ENCODE data around the gene ZSWIM5.

The ZSWIM5 gene

GRCh38 chr1:45026446-45026845 is 180.0 kb downstream of the ZSWIM5 start:
- no peak for TF ChIP-seq CTCF (IDR thresholded peaks at IDR 0.05; ENCODE audit: low read depth, low read length)
- DNase-seq (ENCODE audit: low read depth in 2 of 2) = peak; percentile 5 to 8
- H3K4me3 ChIP-seq (replicated peaks in 1 of 2; ENCODE audit: low read depth in 2 of 2, low read length in 2 of 2) = no peak overlapping the region

GRCh38 chr1:45023663-45024062 is 182.7 kb downstream of the ZSWIM5 start:
- no peak overlapping the region for H3K4me3 ChIP-seq (replicated peaks in 1 of 2; ENCODE audit: low read depth in 2 of 2, low read length in 2 of 2)
- TF ChIP-seq CTCF (IDR thresholded peaks at IDR 0.05; ENCODE audit: low read depth, low read length) = no peak
- no peak for DNase-seq (ENCODE audit: low read depth in 2 of 2)

DNA sequence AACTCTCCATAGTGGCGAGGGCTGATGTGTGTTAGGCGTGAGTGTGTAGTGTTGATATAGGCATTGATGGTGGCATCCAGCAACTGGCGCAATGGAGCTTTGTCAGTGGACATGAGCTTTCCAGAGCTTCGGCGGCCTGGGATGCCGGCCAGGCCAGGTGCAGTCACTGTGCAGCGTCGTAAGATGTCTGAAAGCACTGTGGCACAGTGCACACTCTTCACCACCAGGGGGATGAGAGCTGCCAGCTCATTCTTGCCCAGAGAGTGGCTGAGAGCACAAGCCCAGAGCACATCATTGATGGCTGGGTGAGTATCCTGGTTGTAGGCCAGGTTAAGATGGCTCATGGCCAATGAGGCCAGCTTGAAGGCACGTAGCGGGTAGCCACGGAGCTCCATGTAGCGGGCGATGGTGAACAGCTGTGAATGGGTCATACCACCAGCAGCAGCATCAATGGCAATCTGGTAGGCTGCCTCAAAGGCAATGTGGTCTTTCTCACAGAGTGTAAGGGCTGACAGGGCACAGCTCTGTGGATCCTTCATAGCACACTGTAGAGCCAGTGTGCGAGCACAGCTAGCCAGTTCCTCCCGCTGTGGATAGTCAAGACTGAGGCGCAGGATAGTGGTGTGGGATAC is 187.7 kb downstream of the ZSWIM5 start:
- H3K4me3 ChIP-seq (replicated peaks in 1 of 2; ENCODE audit: low read depth in 2 of 2, low read length in 2 of 2) = no peak overlapping the region
- TF ChIP-seq CTCF (IDR thresholded peaks at IDR 0.05; ENCODE audit: low read depth, low read length) = peak; percentile 91
- DNase-seq (ENCODE audit: low read depth in 2 of 2) = peak; percentile 71 to 77

DNA sequence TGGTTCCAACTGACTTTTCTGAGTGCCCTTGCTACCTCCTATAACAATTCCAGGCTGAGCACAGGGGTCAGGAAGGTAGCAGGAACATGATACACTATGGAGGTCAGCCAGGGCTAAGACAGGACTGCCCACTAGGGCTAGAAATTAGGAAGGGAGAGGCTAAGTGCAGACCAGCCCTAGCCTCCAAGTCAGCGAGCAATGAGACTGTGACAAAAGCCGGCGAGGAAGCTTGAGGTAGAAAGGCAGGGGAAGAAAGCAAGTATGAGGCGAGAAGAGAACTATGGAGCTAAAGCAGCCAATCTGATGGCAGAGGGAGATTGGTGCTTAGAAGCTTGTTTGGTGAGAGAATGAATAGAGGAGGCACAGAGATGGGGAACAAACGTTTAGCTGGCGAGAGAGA is 189.6 kb downstream of the ZSWIM5 start:
- no peak overlapping the region for H3K4me3 ChIP-seq (replicated peaks in 1 of 2; ENCODE audit: low read depth in 2 of 2, low read length in 2 of 2)
- DNase-seq (ENCODE audit: low read depth in 2 of 2) = no peak
- no peak for TF ChIP-seq CTCF (IDR thresholded peaks at IDR 0.05; ENCODE audit: low read depth, low read length)

- no peak for DNase-seq (ENCODE audit: low read depth in 2 of 2)
- TF ChIP-seq CTCF (IDR thresholded peaks at IDR 0.05; ENCODE audit: low read depth, low read length) = no peak
- no peak overlapping the region for H3K4me3 ChIP-seq (replicated peaks in 1 of 2; ENCODE audit: low read depth in 2 of 2, low read length in 2 of 2)
Measured at GRCh38 chr1:45016090-45016697, 190.2 kb downstream of the ZSWIM5 start.

- no peak for DNase-seq (ENCODE audit: low read depth in 2 of 2)
- no peak overlapping the region for H3K4me3 ChIP-seq (replicated peaks in 1 of 2; ENCODE audit: low read depth in 2 of 2, low read length in 2 of 2)
- no peak for TF ChIP-seq CTCF (IDR thresholded peaks at IDR 0.05; ENCODE audit: low read depth, low read length)
Measured at GRCh38 chr1:45015683-45016082, 190.7 kb downstream of the ZSWIM5 start.
